RKO (cell line): ENCODE data around the gene SNAPC2.
A peak's percentile ranks its signal among the peaks of the same experiment; 100 is the strongest.

Source experiments
- DNase-seq: peaks from one replicate; pipeline ENCODE4 v3.0.0-alpha.2; 2016; ENCODE audit warnings: low spot score

Gene SNAPC2

GRCh38 chr19:7888826-7889217 is 31.3 kb upstream of the SNAPC2 start:
- no peak for DNase-seq

GRCh38 chr19:7893362-7894101 is 26.6 kb upstream of the SNAPC2 start:
- DNase-seq: peak; percentile 64

- no peak for DNase-seq
These were observed 25.4 kb upstream of the SNAPC2 start for GRCh38 chr19:7894612-7895309.

- no peak for DNase-seq
These were observed 24.6 kb upstream of the SNAPC2 start for GRCh38 chr19:7895565-7895964.

GRCh38 chr19:7897292-7897691 is 22.8 kb upstream of the SNAPC2 start:
- DNase-seq: no peak

GRCh38 chr19:7898967-7899366 is 21.2 kb upstream of the SNAPC2 start:
- DNase-seq: no peak

- DNase-seq: no peak
These were observed 20.3 kb upstream of the SNAPC2 start for GRCh38 chr19:7899751-7900378.

- DNase-seq: no peak
These were observed 19.7 kb upstream of the SNAPC2 start for GRCh38 chr19:7900401-7900870.

- DNase-seq: no peak
These were observed 19.2 kb upstream of the SNAPC2 start for GRCh38 chr19:7900931-7901330.

GRCh38 chr19:7901337-7901736 is 18.8 kb upstream of the SNAPC2 start:
- DNase-seq: no peak

GRCh38 chr19:7902796-7903243 is 17.3 kb upstream of the SNAPC2 start:
- peak; percentile 62 for DNase-seq

- DNase-seq: peak; percentile 98
These were observed 16.7 kb upstream of the SNAPC2 start, which contains the start of gene MAP2K7 for GRCh38 chr19:7903244-7904073. TSS of gene MAP2K7 (plus strand) at chr19:7903877. CDS start at chr19:7903945, 68 bp downstream.

GRCh38 chr19:7904074-7905020 is 15.8 kb upstream of the SNAPC2 start:
- no peak for DNase-seq

GRCh38 chr19:7905268-7905667 is 14.9 kb upstream of the SNAPC2 start:
- DNase-seq: no peak

- no peak for DNase-seq
These were observed 14.3 kb upstream of the SNAPC2 start for GRCh38 chr19:7905859-7906258.

- no peak for DNase-seq
These were observed 13.0 kb upstream of the SNAPC2 start for GRCh38 chr19:7907122-7907521.

GRCh38 chr19:7907544-7907943 is 12.6 kb upstream of the SNAPC2 start:
- no peak for DNase-seq

- DNase-seq: no peak
These were observed 11.9 kb upstream of the SNAPC2 start for GRCh38 chr19:7908078-7908699.

GRCh38 chr19:7908742-7909461 is 11.2 kb upstream of the SNAPC2 start:
- DNase-seq: no peak
